Kasumi-1 (cell line): ENCODE measurements around the gene GPHN.

Experiments
- DNase-seq, 2 experiments: peaks; one replicate each; lab custom pipeline; 2025; lab: John Stamatoyannopoulos, UW

GPHN gene

DNA sequence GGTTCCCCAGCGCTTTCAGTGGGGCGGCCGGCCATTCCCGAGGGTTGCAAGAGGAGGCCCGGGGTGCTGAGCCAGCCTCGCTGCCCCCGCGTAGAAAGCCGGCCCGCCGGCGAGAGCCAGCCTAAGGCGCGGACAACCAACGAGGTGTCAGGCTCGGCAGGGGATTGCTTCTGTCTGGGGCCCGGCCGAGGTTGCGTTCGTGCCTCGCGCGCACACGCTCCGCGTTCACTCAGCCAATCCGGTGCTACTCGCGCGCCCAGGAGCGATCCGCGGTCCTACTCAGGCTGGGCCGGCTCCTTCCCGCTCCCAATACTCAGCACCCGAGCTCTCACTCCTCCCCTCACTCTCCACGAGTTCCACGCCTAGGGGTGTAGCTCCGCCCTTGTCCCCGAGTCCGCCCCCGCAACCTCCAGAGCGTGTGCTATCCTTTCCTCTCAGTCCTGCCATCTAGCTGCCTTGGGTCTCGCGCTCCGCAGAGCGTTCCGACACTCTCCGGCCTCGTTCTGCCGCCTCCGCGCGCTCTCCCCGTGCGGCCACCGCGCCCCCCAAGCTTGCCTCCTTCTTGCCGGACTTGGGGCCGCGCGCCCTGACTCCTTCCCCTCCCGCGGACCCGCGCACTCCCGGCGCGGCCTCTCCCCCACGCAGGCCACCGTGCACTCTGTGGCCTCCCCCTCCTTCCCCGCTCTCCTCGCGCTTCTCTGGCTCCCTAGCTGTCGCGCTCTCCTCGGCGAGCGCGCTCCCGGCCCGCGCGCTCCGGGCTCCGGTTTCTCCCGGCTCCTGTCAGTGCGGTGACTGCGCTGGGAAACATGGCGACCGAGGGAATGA lies at the start of gene GPHN:
Gene GPHN, plus strand, starts transcription at position 426 of the 825 bp plus-strand sequence.
- peak; percentile 97 to 99 for DNase-seq

DNA sequence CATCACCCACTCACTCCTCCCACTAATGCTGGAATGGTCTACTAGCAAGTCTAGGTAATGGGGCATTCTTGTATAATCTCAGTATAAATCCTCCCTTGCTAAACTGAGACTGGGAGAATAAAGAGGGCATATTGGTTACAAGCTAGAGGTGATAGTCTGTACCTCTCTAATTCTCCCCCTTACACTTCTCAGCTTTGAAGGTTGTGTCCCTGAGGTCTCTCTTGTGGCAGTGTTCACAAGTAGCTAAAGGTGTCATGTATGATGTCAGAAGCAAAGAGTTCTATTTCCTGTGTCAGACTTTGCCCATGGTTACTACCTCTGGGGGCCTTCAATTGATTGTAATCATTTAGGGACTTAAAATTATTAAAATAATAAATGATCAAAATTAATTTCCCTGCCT lies 48.3 kb upstream of the GPHN start:
- no peak for DNase-seq

DNA sequence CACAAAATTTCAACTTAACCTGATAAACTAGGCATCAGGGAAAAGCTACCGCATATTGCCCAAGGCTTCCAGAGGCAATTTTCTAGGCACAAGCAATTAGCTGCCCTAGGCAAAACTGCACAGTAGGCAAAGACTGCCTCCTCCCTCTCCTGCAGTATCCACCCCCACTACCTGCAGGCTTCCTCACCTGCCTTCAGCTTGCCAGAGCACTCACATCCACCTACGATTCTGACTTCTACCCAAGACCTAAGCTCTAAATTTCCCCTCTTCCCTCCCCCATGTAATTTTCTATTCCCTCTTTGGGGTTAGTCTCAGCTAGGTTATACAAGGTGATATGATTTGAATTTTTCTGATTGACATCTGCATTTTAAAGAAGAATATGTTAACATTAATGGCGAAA lies 43.7 kb upstream of the GPHN start:
- DNase-seq: no peak

DNA sequence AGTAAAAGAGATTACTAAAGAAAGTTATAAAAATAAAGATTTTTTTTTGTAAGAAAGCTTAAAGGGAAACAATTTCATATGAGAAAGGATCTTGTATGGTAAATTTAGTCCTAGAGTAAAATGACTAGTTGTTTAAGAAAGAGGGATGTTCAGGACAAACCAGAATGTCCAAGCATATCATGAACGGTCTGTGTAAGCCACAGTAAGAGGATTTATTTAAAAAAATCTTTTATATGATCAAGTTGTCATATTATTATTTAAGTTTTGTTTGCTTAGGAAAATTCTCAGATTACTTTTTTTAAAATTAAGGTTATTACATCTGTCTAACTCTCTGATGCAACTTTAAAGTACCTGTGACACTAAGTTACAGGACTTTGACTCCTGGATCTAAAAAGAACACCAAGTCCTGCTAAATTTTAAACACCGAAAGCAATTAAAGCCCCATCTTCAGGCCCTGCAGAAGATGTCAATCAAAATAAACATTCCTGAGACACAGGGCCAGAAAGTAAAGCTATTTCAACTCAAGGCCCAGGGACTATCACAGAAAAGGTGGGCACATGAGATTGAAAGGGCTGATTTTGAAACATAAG lies 39.1 kb upstream of the GPHN start:
- no peak for DNase-seq

DNA sequence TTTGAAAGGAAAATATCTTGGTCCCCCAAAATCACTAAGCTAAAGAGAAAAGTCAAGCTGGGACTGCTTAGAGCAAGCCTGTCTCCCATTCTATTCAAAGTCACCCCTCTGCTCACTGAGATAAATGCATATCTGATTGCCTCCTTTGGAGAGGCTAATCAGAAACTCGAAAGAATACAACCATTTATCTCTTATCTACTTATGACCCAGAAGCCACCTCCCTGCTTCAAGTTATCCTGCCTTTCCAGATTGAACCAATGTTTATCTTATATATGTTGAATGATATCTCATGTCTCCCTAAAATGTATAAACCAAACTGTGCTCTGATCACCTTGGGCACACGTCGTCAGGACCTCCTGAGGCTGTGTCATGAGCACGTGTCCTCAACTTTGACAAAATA lies 36.4 kb upstream of the GPHN start:
- no peak for DNase-seq

DNA sequence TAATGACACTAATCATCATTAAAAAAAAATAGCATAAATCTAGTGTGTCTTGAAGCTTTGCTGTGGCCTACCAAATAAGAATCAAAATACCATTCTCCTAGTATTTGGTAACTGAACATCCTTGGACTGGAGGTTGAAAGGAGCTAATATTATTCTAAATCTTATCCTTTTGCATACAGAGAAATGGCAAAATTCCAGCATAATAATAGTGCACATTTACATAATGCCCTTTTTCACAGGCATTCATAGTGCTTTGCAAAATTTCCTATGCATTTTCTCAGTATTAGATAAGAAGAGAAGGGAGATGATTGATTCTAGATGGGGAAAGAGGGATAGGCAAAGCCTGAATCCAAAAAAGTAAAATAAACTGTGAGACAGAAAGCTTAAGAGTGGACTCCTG lies 35.7 kb upstream of the GPHN start:
- no peak for DNase-seq

DNA sequence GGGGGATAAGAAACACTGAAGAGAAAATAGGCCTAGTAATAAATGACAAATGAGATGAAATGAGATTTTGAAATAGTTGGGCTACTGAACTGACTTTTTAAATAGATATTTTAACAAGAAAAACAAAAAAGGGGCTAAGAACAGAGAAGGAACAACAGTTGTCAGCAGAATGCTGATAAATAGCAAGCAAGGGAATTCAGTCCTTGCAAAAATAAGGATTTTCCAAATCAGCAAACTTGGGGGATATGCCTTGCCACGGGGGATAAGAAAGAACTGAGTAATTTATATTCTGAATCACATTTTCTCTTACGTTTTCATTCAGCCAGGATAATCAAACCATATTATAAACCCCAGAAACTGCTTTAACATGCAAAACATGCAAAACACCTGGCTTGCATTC lies 34.7 kb upstream of the GPHN start:
- no peak for DNase-seq

DNA sequence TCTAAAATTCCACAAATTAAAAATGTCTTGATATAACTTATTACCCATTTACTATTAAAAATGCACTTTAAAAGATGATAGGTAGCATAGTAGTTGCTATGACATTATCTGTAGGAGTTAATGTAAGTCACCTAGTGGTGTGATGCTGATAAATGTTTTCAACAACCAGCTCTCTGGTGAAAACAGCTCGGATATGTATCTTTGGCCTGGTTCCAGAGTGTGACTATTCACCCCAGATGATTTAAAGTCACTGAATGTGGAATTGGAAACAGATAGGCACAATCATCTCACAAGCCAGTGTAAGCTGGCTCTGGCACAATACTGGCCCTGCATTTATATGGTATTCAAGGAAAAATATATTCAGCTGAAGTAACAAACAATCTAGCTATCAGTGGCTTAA lies 31.0 kb upstream of the GPHN start:
- no peak for DNase-seq

DNA sequence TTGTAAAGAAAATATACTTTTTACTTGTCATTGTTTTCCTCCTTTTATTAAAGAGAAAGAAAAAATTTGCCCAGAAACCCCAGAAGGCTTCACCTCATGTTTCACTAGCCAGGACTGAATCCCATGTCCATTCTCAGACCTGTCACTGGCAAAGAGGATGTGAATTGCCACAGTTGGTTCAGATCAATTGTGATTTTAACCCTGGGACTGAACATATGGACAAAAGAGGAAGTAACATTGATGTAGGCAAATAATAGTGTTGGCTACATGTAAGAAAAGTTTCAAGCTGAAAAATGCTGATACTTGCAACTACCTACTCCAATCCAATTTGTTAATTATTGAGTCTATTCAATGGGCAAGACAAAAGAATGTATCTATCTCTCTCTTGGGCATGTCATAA lies 30.4 kb upstream of the GPHN start:
- DNase-seq: peak; percentile 41 to 63

DNA sequence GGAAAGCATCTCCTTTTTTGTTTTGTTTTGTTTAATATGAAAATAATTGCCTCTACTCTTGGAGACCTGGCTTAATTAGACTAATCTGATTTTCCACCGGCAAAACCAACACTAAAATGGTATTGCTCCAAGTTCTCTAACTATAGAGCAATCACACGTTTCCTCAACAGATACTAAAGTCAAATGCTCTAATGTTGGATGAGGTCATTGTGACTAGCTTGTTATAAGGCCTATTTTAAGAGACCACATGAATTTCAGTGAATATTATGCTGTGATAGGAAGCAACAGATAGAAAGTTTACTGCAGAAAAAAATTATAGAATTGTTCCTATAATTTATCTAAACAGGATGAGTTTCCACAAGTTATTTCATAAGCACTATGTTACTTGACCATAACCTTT lies 25.1 kb upstream of the GPHN start:
- no peak for DNase-seq

DNA sequence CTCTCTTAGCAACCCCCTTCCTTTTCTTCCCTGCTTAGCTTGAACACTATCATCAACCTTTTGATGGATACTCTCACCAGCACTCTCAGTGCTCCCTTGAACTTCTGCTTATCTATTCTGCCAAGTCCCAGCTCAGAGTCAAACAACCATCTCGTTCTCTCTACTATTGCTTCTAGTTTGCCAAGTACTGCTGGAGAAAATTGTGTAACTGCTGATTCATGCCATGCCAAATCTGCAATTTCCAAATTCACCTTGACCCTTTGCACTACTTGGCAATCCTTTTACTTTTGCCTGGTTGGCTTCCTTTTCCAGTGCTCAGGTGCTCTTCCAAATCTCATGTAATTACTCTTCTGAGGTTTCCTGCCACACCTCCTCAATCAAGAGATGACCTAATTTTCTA lies 24.6 kb upstream of the GPHN start:
- DNase-seq: no peak

DNA sequence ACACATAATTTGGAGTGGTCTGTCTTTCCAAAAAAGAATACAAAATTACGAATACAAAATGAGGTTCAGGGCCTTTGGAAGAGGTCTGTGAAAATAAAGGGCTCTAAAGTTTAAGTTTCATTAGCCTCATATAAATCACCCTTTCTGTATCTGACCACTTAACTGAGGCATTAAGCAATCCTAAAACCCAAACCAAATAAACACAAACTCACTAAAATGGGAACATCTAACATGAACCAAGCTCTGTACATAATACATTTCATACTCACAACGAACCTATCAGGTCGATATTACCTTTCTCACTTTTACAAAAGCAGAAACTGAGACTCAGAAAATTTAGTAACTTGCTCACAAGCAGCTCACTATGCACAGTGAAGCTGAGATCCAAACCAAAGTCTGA lies 22.9 kb upstream of the GPHN start:
- DNase-seq: no peak

DNA sequence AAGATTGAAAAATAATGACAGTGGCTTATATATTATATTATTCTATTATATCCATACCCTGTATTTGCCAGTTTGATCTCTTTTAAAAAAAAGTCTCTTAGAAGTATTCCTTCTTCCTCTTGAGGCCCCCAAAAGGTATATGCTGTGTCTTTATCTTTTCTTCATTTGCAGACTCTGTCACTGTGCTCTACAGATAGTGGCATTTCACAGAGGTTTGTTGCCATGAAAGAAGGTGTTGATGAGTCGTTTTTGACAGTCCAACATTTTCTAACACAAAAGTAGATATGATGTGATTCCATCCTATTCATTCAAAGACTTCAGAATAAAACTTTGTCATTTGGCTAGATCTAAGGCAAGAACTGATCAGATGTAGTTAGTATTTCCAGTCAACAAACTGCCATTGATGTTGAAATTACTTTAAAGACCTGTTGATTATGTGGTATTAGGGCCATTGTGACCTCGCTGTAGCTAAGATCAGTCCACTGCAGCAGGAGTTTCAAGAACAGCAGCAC lies 22.0 kb upstream of the GPHN start, which contains the start of gene CCDC196:
Gene CCDC196, plus strand, starts transcription at position 462 of the 512 bp plus-strand sequence. CDS start 132 bp downstream, outside the sequence.
- no peak for DNase-seq

DNA sequence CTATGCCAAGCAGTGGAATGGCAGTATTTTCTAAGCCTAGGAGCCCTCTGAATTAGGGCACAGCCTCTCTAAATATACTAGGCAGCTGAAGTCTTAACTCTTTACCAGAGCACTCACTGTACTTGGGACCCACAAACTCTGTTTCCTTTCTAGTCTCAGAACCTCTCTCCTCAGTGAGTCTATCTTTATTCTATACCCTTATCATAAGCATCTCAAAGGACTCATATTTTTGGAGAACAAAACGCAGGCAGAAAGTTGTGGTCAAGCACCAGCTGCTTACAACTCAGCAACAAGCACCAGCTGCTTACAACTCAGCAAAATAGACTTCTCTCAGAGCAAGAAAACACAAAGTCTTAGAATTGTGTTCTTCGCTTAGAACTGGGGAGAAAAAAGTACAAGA lies 20.8 kb upstream of the GPHN start:
- DNase-seq: no peak

DNA sequence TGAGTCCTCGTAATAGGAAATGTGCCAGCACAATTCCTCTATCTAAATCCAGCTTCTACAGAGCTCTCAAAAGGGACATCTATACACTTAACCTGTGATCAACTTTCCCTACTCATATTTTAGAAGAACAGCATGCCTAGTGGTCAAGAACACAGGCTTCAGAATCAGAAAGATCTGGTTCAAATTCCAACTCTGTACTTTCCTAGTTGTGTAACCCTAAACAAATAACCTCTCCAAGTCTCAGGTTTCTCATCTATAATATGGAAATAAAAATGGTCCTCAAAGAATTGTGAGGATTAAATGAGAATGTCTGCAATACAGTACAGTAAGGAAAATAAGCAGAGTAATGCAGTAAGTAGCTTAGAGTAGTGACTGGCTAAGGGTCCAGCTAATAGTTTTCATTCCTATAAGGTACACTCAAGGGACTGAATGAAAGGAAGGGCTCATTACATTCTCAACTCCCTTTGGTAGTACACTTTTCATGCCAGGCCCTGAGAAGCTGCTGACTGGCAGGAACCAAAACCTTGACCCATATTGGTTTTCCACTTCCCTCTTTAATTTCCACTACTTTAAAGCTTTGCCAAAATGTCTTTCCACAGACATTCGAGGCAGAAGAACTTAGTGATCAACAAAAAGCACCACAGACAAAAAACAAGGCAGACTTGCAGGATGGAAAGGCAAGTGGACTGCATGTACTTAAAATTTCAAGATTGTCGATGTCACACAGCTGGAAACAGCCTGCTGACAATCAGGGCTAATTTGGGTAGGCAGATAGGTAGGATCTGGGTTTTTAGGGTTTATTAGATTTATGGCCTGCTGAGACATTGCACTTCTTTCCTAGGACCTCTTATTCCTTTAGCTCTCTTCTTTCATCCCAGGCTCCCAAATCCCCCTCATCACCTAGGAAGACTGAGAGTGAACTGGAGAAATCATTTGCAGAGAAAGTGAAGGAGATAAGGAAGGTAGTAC lies 17.5 kb upstream of the GPHN start:
- DNase-seq: no peak

DNA sequence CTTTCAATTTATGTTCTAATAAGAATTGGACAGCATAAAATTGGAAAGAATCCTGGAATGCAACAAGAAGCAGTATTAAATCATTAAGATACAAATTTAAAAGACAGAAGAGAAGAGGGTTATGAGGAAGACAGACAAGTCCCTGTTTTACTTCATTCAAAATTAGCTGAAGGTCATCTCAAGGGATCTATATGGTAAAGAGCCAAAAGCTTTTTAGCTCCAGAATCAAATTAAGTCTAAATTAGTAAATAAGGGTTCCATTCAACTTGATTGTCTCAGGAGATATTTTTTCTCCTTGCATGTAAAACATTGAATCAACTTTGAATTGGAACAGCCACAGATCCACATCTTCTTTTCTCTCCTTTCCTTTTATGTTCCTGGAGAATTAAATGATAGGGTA lies 14.2 kb upstream of the GPHN start:
- no peak for DNase-seq

DNA sequence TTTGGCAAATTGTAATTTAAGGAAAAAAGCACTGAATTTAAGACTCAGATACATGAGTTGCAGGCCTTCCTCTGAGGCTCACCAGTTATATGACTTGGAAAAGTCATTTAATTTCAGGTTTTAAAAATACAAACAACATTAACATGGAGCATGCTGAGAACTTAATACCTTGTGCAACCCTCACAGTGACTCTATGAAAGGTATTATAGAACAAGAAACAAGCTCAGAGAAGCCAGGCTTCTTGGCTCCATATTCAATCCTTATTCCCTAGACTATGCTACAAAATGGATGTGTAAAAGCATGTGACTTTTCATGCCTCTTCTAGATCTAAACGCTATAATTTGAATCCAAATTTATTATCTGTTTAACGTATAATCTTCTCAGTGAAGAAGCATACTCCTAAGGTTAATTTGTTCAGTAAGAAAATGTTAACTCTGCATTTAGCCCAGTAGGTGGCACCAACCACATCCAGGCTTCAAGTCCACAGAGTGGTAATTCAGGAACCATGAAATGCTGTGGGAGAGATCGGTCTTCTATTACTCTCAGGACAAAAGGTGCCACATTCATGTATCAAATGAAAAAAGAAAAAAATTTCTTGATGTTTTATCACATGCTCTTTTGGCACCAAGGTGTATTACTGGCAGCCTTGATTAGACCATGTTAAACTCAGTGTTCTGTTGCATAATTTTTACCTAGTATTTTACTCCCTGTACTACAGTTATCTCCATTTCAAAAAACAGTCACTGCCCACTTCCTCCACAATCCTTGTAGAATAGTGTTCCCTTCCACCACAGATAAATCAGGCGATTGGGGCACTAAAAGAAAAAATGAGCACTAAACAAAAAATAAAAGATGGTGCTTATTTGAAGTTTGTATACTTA lies 12.5 kb upstream of the GPHN start:
- peak; percentile 83 to 86 for DNase-seq

DNA sequence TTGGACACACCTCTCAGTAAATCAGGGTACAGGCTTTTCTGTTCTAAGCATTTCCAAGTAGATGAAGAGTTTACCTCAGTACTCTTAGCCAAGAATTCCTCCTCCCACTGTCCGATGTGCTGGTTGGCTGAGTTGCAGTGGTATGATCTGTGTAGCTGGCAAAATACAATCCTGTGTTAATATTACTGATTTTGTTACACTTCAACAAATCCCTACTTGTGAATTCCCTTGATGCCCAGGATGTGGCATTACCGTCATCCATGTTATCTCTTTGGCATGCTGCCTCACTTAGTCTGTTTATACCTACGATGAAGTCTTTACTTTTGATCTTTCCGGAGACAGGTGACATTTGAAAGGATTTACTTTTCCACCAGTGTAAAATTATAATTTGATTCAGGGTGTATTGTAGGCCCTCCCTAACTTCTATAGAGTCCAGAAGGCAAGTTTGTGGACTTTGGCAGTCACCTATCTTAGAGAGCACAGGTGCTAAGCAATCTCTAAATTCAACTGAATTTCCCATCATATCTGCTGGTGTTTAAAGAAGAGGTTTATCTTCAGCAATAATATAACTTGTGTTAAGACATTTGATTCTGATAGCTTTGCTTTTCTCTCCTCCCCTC lies 11.6 kb upstream of the GPHN start:
- no peak for DNase-seq

DNA sequence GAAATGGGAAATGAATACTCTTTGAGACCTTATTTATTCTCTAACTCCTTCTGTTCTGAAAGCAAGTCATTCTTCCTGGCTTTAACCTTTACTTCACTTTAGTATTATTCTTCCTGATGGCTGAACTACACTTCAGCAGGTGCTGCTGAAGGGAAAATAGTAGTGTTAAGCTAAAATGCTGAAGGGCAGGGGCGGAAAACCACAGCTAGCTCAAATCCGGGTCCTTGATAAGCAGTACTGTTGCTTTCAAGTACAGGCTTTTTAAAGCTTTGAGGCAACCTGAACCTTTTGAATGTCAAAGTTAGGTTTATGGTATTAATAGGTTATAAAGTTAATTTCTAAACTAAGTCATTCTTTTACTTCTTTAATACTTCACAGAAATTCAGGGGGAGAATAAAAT lies 11.0 kb upstream of the GPHN start:
- DNase-seq: no peak

DNA sequence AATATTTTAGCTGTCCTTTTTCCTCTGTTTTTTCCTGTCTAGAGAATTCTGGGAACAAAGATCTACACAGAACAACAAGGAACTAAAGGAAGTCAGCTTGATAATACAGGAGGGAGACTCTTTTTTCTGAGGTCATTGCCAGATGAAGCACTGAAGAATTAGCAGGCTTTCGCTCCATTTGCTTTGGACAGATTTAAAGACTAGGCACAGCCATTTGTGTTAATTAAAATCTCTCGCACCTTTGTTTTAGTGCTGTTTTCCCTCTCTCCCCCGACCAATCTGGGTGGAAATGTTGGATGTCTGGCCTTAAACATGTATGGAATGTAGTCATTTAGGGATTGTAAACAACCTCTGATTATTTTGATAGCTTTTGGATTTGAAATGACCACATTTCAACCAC lies 9.6 kb upstream of the GPHN start:
- no peak for DNase-seq

DNA sequence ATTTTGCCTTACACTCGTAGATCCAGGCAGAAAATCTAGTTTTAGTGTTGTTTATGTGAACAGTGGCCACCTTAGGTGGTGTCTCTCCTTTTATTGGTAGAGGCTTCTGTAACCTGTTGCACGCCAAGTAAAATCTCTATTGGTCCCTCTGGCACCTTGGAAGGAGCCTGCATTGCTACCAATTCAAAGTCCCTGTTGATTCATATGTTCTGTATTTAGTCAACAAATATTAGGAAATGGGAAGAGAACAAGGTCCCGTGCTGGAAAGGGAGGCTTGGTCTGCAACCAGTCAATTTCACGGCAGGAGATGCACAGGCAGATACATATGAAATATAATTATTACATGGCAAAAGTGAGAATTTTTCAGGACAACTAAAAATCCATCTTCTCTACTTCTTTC lies 6.4 kb upstream of the GPHN start:
- no peak for DNase-seq
